Stimulated activated CD8-positive, alpha-beta memory T cell treated with anti-CD3 and anti-CD28 coated beads, Interleukin-4, amount 100 ng/mL, for 24 hours (primary cell): ENCODE measurements around the gene MTMR3.

ENCODE experiments used
- DNase-seq: peaks from one replicate; pipeline ENCODE4 v3.0.0-alpha.2; 2020; ENCODE audit warnings: low read depth

The MTMR3 gene

DNA sequence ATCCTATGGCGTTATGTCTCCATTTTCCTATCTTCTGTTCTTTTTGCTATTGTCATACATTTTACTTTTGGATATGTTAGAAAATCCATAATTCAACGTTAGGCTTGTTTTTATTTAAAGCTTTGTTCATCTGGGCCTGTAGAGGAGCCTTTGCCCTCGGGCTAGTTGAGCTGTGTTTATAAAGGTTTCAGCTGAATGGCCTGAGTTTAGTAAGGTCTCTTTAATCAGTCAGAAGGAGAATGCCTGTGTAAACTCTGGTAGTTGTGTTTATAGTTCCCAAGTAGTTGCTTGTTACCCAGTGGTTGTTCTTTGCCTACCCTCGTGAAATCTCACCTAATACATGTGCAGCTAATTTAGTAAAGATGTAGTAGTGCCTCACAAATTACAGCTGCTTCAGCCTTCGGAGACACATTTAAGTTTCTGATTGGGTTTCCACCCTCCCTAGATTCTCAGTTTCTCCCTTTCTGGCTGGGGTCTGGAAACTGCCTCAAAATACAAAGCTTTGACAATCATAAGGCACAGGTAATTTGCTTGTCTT lies 33.1 kb downstream of the MTMR3 start:
- DNase-seq = no peak

DNA sequence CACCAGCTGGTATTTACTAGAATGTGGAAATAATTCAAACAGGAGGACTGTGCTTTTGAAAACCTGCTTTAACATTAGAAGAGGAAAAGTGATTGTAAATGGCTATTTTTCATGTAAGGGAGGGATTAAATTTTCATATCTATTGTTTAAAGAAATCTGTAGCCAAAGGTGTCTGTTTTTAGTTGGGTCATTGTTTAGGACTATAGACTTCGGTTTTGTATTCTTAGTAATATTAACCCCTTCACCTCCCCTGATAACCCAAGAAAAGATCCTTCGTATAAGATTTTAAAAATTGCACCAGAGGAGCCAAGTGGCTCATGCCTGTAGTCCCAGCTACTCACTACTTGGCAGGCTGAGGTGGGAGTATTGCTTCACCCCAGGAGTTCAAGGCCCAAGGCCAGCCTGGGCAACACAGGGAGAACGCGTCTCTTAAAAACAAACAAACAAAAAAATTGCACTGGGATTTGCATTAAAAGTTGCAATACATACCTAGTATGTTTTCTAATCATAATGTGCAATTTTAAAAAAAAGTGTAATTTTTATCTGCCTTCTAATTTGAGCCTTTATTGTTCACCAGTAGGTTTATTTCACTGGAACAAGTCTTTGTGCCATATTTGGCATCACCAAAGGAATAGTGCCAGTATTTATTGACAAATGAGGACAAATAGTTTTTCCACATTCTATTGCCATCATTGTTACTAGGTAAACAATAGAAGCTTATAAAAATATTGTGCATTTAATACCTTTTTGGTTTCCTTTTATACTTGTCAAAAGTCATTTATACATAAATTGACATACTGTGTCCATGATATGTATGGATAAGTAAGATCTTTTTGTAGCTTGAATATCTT lies 34.3 kb downstream of the MTMR3 start:
- no peak for DNase-seq

DNA sequence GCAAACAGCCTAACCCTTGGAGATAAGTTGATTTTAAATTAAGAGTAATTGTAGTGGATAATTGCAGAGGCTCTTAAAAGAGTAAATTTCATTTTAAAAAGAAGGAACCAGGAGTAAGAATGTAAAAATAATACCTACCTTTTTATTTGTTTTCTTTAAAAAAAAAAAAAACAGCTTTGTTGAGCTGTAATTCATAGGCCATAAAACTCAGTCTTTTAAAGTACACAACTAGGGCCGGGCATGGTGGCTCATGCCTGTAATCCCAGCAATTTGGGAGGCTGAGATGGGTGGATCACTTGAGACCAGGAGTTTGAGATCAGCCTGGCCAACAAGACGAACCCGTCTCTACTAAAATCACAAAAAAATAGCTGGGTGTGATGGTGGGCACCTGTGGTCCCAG lies 42.4 kb downstream of the MTMR3 start:
- DNase-seq = no peak

DNA sequence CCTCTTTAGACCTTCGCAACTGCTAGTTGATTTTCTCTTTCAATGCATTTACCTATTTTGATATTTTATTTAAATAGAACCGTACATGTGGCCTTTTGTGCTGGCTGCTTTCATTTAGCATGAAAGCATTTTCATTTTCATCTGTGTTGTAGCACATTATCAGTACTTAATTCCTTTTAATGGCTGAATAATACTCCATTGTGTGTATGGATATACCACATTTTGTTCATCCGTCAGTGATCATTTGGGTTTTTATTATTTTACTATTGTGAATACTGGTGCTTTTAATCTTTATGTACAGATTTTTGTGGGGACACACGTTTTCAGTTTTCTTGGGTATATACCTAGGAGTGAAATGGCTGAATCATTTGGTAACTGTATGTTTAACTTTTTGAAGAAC lies 43.1 kb downstream of the MTMR3 start:
- no peak for DNase-seq

DNA sequence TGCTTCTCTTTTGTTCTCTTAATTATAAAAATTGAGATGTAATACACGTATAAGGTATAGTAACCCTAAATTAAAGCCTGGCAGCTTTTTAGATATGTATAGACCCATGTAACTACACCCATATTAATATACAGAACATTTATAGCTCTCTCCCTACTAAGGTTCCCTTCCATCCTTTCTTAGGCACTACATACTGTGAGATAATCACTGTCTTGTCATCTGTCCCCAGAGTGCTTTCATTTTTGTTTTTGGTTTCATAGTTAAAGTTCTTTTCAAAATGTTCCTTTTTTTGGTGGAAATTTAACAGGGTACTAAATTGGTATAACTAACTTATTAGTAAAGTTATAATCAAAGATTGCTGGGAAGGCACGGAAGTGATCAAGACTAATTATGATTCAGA lies 49.2 kb downstream of the MTMR3 start:
- no peak for DNase-seq

DNA sequence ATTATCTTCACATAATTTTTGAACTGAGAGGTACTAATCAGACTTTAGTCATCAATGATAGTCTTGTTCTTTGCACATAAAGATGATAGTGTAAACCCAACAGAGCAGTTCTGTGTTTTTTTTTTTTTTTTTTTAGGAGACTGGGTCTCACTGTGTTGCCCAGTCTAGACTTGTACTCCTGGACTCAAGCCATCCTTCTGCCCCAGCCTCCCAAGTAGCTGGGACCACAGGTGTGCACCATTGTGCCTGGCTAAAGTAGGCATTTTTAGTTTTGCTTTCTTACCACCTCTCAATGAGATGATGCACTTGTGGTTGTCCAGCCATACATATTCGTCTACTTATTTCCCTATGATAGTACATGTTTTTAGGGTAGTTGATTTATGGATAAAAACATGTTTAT lies 50.6 kb downstream of the MTMR3 start:
- no peak for DNase-seq

DNA sequence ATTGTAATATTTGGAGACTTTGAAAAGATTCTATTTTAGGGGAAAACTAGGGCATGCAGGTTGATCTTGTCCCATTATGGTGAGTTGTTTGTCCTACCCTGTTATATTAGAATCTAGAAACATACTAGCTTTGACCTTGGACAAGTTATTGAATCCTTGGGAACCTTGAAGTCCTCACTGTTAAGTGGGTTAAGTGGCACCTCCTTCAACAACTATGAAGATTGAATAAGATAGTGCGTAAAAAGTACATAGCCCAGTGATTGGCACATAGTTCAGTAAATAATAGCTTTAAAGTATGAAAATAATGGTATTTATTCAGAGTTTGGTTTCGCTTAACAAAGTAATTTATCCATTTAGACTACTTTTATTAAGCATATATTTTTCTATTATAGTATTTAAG lies 51.6 kb downstream of the MTMR3 start:
- no peak for DNase-seq

DNA sequence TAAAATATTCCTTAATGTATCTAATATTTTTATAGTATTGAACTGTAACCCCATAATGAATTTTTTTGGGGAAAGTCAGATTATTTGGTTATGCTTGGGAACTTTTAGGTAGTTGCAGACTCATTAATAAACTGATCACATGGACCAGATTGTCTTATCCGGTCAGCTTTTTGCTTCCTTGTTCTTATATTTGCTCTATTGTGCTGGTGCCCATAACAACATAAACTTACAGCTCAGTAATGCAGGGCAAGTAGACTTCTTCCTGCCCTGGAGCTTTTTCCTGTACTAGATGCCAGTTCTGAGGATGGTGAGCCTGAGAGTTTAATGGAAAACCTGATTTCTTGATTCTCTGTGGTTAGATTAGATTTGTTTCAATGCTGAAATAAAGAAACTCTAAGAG lies 53.2 kb downstream of the MTMR3 start:
- DNase-seq = no peak

DNA sequence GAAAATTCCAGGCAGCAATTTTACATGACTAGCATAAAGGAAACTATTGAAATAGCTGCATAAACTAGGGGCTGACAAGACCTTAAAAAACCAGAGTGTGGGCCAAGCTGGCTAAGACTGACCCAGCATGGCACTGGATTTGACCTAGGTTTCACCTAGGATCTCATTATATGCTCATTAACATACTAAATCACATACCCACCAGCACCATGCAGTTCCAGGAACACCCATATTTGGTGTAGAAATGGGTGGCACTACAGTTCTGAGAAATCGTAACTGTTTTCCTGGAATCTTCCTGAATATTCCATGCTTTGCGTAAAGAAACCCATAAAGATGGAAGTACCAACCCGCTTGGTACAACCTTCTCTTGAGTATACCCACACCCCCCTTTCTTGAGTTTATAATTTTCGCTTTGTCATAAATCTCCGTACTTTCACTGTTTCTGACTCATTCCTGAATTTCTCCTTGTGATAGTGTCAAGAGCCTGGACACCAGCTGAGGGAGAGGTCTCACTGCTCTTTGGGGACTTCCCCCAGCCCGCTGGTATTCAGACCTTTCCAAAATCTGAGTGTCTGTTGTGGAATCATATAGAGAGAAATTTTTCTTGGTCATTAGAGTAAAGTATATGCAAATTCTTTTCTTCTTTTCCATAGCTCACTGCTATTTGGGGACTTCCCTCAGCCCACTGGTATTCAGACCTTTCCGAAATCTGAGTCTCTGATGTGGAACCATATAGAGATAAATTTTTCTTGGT lies 55.1 kb downstream of the MTMR3 start:
- no peak for DNase-seq

DNA sequence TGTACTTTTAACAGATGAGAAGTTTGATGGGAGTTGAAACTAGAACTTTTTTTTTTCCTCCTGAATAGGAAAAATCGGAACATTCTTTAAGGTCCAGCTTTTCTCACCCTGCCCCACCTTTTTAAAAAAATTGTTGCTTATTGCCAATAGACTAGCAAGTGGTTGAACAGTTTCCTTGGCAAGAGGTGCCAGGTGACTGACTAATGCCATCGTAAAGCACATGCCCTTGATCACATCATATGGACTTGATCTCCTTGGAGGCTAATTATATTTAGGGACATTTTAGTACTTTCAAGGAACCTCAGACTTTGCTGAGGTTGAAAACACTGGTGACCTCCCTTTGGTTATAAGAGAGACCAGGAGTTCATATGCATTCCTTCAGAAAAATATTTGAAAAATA lies 57.6 kb downstream of the MTMR3 start:
- DNase-seq = no peak

DNA sequence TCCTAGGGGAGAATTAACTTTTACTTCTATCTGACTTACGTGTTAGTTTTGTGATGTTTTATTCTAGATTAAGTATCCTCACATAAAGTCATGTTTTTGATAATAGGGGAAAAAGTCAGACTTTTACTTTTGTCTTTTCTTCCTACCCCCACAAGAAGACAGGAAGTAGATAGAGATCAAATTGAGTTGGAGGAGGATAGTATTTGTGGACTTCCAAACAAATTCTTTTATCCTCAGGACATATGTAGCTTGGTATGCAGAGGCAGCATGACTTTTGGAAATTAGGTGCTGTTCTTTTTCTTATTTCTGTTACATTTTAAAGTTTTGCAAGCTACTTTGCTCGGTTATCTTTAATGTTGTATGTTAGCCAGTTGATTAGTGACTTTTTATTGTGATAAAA lies 61.4 kb downstream of the MTMR3 start:
- no peak for DNase-seq

DNA sequence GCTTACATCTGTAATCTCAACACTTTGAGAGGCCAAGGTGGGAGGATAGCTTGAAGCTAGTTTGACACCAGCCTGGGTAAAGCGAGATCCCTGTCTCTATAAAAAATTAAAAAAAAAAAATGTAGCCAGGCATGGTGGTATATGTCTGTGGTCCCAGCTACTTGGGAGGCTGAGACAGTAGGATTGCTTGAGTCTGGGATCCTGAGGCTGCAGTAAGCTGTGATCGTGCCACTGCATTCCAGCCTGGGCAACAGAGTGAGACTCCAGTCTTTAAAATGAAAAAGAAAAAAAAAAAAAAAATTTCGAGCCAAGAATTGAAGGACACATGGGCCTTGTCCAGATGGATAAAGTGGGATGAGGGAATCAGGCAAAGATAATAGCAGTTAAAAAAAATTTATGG lies 62.5 kb downstream of the MTMR3 start:
- DNase-seq = no peak

DNA sequence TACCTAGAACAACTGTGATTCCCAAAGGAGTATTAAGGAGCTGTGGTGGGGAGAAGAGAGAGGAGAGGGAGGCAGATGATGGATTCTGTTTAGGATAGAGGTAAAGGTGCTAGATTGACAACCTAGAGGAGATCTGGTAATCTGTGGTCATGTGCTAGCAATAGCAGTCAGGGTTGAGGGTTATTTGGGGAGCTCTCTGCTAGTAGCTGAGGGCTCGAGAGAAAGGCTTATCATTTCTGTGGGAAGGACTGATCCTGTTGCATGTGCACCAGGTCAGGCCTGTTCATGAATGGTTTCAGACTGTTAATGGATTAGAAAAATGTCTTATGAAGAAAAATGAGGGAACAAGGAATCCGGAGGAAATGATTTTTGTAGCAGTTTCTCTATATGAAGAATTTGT lies 63.2 kb downstream of the MTMR3 start:
- no peak for DNase-seq

DNA sequence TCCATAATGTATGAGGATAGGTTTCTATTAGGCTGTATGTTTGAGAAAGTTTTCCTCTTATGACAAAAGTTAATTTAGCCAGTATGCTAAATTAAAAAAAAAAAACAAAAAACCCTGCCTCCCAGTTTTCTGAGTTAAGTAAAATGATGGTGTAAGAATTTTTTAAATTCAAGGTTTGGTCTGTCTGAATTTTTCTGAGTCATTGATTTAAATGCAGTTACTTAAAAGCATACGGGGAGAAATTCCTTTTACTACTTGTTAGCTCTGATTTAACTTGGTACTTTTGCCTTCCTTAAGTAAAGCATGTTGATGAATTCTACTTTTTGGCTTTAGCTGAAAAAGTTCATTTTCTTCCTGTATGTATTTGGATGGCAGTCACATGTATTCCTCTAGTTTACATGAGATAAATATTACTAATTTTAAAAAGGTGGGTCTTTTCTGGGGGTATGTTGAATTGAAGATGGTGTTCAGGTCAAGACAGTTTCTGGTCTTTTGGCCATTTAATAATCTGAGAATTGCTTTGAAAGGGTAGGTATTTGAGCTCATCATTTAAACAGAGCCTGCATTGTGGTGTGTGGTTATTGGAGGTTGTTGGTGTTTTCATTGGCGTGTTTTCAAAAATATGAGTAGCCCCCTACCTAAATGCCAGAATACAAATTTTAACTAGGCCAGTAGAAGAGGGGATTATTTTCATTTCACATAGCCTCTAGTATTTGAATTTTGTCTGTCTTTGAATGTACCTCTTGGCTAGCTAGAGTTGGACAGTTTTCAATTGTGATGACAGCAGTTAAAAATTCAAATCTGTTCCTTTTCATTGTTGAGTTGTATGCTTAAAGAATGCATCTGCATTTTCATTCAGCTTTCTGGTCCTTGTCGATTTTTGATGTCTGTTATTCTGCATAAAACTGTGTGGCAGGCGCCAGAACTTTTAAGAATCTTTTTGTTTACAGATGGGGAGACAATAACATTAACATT lies 64.7 kb downstream of the MTMR3 start:
- DNase-seq = no peak

DNA sequence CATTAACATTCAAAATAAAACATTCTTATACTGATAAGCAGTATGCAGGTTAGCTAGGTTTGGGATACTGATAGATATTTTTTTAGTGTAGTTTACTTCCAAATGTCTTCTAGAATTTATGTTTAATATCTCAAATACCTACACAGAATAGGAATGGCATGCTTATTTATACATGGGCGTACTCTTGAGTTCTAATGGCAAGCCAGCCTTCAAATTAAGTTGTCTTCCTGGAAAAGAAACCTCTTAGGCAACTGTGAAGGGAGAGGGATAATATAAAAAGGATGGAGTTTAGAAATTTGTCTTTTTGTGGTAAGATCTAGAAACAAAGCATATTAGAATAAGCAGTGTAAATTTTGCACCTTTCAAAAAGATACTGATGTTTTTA lies 65.4 kb downstream of the MTMR3 start:
- no peak for DNase-seq

DNA sequence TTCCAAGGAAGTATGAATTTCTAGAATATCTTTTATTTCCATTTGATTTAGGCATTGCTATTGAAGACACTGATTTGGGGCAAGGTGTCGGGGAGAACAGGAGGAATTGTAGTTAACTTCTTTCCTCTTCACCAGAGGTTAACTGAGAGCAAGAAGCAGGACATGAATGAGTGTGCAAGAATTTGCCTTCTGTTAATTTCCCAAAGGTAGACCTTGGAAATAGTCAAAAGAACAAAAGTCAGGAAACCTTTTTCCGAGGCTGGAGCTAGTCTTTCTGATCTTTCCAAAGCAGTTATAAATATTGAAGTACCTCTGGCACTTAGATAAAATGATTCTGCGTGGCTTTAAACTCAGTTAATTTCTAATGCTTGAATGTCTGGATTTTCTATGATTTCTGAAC lies 66.9 kb downstream of the MTMR3 start:
- no peak for DNase-seq

DNA sequence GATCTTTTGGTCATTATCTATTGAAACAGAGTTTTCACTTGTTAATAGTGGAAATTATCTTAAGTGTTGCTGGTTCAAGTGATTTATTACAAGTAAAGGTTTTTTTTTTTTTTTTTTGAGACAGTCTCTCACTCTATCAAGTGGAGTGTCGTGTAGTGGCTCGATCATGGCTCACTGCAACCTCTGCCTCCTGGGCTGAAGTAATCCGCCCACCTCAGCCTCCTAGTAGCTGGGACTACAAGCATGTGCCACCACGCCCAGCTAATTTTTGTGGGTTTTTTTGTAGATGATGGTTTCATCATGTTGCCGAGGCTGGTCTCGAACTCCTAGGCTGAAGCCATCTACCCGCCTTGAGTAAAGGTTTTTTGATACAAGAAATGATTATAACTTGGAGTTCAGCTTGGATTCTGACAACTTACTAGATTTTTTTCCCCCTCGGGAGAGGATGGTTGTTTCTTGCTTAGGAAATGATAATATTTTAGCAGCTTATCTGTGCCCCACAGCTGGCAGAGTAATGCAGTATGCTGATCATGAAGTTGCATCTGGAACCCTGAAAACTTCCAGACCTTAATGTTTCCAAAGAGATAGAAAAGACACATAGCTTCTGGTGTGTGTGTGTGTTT lies 68.9 kb downstream of the MTMR3 start:
- no peak for DNase-seq

DNA sequence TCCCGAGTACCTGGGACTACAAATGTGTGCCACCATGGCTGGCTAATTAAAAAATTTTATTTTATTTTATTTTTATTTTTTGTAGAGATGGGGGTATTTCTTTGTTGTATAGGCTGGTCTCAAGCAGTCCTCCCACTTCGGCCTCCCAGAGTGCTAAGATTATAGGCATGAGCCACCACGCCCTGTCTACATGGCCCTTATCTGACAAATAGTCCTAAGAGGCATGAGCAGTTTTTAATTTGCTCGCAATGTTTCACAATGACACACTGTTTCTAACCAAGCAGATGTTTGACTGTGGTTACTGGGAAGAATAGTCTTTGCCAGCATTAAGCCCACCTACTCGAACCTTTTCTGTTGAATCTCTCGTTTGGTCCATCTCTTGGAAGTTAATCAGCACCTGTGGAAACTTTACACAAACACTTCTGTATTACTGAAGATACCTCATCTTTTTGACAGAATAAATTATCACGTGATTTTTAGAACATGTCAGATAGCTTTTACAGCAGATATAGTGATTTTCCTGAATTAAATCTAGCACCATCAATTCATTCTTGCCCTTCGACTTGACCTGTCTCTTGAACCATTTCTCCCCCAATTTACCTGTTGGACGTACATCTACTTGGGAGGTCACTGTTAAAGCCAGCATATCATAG lies 71.4 kb downstream of the MTMR3 start:
- DNase-seq = no peak

DNA sequence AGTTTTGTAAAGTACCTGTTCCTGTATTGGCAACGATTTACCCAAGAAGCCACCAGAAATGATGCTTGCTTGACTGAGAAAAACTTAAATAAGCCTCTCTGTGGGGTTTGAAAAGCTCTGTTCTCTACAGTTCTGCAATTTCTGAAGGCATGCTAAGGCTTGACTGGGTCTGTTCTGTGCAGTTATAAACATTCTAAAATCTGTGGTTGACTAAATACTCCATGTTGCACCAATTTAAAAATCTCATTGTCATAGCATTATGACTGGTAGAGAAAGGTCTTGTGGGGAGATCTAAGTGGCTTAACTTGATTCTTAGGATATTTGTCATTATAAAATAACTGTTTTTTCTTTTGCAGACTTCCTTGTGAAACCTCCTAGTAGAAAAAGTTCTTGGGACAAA lies 73.7 kb downstream of the MTMR3 start:
- DNase-seq = no peak

DNA sequence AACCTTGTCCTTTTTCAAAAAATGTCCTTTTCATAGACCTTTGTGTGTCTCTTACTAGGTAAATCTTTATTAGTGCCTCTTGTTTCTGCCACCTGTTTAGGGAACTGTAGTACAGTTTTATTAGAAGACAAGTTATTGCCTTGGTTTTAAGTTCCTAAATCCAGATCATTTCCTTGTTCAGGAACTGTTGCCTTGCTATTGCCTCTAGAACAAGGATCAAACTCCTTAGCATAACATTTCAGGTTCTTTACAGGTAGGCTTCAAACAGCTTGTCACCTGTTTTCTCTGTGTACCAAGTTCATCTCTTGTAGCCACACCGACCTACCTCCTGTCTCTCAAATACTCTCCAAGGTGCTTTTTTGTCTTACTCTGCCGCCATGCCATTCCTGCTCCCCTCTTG lies 75.2 kb downstream of the MTMR3 start:
- DNase-seq = no peak

DNA sequence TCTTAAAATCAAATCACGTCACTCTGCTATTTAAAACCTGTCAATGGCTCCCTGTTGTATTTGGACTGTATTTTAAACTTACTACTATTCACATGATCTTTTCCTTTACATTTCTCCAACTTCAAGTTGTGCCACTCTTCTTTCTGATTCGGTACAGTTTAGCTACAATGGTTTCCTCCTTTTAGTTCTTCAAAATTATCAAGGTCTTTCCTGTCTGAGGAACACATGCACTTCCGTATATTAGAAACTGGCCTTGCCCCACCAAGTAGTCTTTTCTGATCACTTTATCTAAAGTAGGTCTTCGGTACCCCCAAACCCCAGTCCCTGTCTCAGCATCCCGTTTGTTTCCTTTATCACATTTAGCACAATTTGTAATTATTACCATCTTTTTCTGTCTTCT lies 81.8 kb downstream of the MTMR3 start:
- no peak for DNase-seq
